ENCODE results near the gene PSME3IP1. TPM values are rescaled to one million over a fixed set of nuclear protein-coding genes. Genes with fewer than 3 reads are reported as not detected.

Gene PSME3IP1
- total and polyA plus RNA-seq, 2 of the 4 experiments (the other 2 are of a cell fraction) = 50.2 to 75.2 TPM

GRCh38 chr16:57107321-57107922 is 78.4 kb downstream of the PSME3IP1 start:
- POLR2A ChIA-PET (ENCODE audit: unreplicated experiment) = interaction anchor here (0.6 kb wide), 1 partner anchor 45 kb away, joined by 18 read pairs; no protein-coding TSS in a partner anchor
- H3K9me3 ChIP-seq (ENCODE audit: control insufficient read depth, insufficient read depth, low read length) = no peaks in the 10 kb centered on the region
- ATAC-seq (ENCODE audit: low read depth) = no peak
- in situ Hi-C loops (cut with MboI; ENCODE audit: low sequenced_read_pairs) = no loop called here
- no peak overlapping the region for H2AK9ac ChIP-seq (replicated peaks; ENCODE audit: low read depth, low read length, poor library complexity)
- no peak overlapping the region for H3K9ac ChIP-seq (ENCODE audit: low read depth, low read length)
- no peak overlapping the region for H3K4me2 ChIP-seq (ENCODE audit: low read depth, low read length)
- no peak overlapping the region for H2BK15ac ChIP-seq (ENCODE audit: low read depth, low read length)
- no peak overlapping the region for H3K4me3 ChIP-seq (ENCODE audit: insufficient read depth, low read depth, low read length)
- no peak overlapping the region for H4K91ac ChIP-seq (ENCODE audit: insufficient read depth, low read depth, low read length)
- H3K56ac ChIP-seq (ENCODE audit: extremely low read depth, insufficient read depth, low read length) = no peak overlapping the region
- dilution Hi-C loops (cut with HindIII; ENCODE audit: low sequenced_read_pairs, unreplicated experiment) = no loop called here
- no peak overlapping the region for H4K8ac ChIP-seq (ENCODE audit: low read depth in 2 of 2, low read length in 2 of 2)
- no peak overlapping the region for H3K18ac ChIP-seq (ENCODE audit: low read depth, low read length)
- H3K14ac ChIP-seq (replicated peaks; ENCODE audit: low read depth, low read length) = no peak overlapping the region
- TF ChIP-seq CTCF (conservative IDR thresholded peaks at IDR 0.05; ENCODE audit: low read depth, low read length) (no peak), ELK1 (IDR thresholded peaks at IDR 0.05; ENCODE audit: borderline replicate concordance, low read depth, low read length) (no peak)
- peaks cover 14% of the 10 kb centered on the region for H4K20me1 ChIP-seq (ENCODE audit: insufficient read depth, low read length)
- no peak overlapping the region for H3K27ac ChIP-seq (ENCODE audit: insufficient read depth, low read length)
- H3K27me3 ChIP-seq (ENCODE audit: control insufficient read depth, insufficient read depth, low read length) = no peaks in the 10 kb centered on the region
- no peak for DNase-seq
- no peak overlapping the region for H2BK120ac ChIP-seq (ENCODE audit: low read depth, low read length)
- peaks cover 5% of the 10 kb centered on the region; the same call in 1 of the 2 replicates for H3K4me1 ChIP-seq (ENCODE audit: control insufficient read depth, insufficient read depth, low read length)
- H3K79me1 ChIP-seq (ENCODE audit: low read depth in 1 of 2, low read length in 2 of 2) = peaks cover 4 to 34% of the 10 kb centered on the region in 2 experiments; a peak in 2 of 4 replicates
- CTCF ChIA-PET = interaction anchor here (0.6 to 0.8 kb wide), 2 partner anchors 14 to 405 kb away, joined by 3 to 5 read pairs; no protein-coding TSS in a partner anchor
- H3K36me3 ChIP-seq (ENCODE audit: control insufficient read depth, insufficient read depth, low read length) = no peaks in the 10 kb centered on the region
- H2AK5ac ChIP-seq (ENCODE audit: low read depth, low read length) = no peak overlapping the region; the same call in 1 of the 2 replicates
- peaks cover 11% of the 10 kb centered on the region; the same call in 1 of the 2 replicates for H3K9me1 ChIP-seq (ENCODE audit: insufficient read depth, low read length)
- H2BK20ac ChIP-seq (ENCODE audit: low read depth, low read length) = no peak overlapping the region
- no peak overlapping the region for H4K5ac ChIP-seq (ENCODE audit: low read depth, low read length)
- H2AFZ ChIP-seq (replicated peaks; ENCODE audit: low read length, poor library complexity) = no peak overlapping the region
- intact Hi-C loops (cut with micrococcal nuclease) = no loop called here
- H3K23ac ChIP-seq (ENCODE audit: low read depth, low read length) = no peak overlapping the region
- no peak overlapping the region for H2BK5ac ChIP-seq (ENCODE audit: low read depth, low read length, poor library complexity, severe bottlenecking)
- no TSS peak for BruUV-seq (replicated peaks)
- 50% methylated on average over 1 of the region's 9 CpGs; no CpG with 5 or more reads in 1 of the 2 experiments for WGBS, 2 experiments (ENCODE audit: extremely low coverage in 2 of 2, insufficient read length in 1 of 2)
- H3K4ac ChIP-seq (ENCODE audit: low read depth, low read length) = no peak overlapping the region
